Progenitor cell of endocrine pancreas (in vitro differentiated cells): ENCODE results near the gene ZFHX3. TPM values are rescaled to one million over a fixed set of nuclear protein-coding genes. Genes with fewer than 3 reads are reported as not detected.
A peak's percentile ranks its signal among the peaks of the same experiment; 100 is the strongest.

ENCODE experiments used
- DNase-seq: peaks from one replicate; pipeline ENCODE4 v3.0.0; 2021; ENCODE audit warnings: low spot score; ENCODE audit not compliant: unreplicated experiment
- H3K27ac Mint-ChIP-seq: 2 replicates; pipeline ENCODE4 v1.8.0; 2021; ENCODE audit warnings: mild to moderate bottlenecking, moderate library complexity, mixed read lengths
- H3K27me3 Mint-ChIP-seq: 2 replicates; pipeline ENCODE4 v1.8.0; 2021; ENCODE audit warnings: mixed read lengths
- H3K36me3 Mint-ChIP-seq: 2 replicates; pipeline ENCODE4 v1.8.0; 2022; ENCODE audit warnings: mixed read lengths; ENCODE audit not compliant: insufficient read depth
- H3K4me1 Mint-ChIP-seq: 2 replicates; pipeline ENCODE4 v1.8.0; 2021; ENCODE audit warnings: low read depth, mixed read lengths
- H3K4me3 Mint-ChIP-seq: 2 replicates; pipeline ENCODE4 v1.8.0; 2021; ENCODE audit warnings: low read depth, mild to moderate bottlenecking, moderate library complexity, mixed read lengths
- H3K9me3 Mint-ChIP-seq: 2 replicates; pipeline ENCODE4 v1.8.0; 2021; ENCODE audit warnings: low read depth, mixed read lengths
- total RNA-seq: library from RNA; stranded (reverse); gene quantifications from 2 replicates; pipeline ENCODE4 v1.2.1, GENCODE V29; 2021
- TF ChIP-seq, protein P1 (sequence below): fragments of 200-600 bp; sonication (generic); IDR thresholded peaks from one replicate; pipeline ENCODE4 v1.5.0; 2021; ENCODE audit warnings: antibody characterized with exemption, mild to moderate bottlenecking; ENCODE audit not compliant: unreplicated experiment

The ZFHX3 gene
- total RNA-seq, 1 donor from 2014 or later: 54.0 TPM

DNA sequence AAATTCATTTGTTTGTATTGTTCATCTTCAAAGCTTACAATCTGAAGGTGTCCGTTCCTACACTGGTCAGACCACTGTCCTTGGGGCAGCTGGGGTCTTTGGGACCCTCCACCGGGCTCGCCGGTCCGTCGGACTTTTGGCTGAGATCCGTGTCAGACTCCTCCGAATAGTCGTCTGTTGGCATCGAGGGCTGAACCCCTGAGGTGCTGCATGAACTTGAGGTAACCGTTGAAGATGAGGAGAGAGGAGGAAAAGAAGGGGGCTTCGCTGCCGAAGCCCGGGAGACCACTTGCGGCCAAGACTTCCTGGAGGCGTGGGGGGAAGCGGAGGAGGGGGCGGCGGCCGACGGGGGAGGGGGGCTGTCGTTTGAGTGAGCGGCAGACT, 260.8 kb downstream of the ZFHX3 start:
- H3K36me3 Mint-ChIP-seq: peaks cover 33% of the 10 kb centered on the region
- DNase-seq: no peak
- no peaks in the 10 kb centered on the region for H3K9me3 Mint-ChIP-seq
- H3K4me3 Mint-ChIP-seq: peak overlapping the region; percentile 72
- TF ChIP-seq, protein P1, sequence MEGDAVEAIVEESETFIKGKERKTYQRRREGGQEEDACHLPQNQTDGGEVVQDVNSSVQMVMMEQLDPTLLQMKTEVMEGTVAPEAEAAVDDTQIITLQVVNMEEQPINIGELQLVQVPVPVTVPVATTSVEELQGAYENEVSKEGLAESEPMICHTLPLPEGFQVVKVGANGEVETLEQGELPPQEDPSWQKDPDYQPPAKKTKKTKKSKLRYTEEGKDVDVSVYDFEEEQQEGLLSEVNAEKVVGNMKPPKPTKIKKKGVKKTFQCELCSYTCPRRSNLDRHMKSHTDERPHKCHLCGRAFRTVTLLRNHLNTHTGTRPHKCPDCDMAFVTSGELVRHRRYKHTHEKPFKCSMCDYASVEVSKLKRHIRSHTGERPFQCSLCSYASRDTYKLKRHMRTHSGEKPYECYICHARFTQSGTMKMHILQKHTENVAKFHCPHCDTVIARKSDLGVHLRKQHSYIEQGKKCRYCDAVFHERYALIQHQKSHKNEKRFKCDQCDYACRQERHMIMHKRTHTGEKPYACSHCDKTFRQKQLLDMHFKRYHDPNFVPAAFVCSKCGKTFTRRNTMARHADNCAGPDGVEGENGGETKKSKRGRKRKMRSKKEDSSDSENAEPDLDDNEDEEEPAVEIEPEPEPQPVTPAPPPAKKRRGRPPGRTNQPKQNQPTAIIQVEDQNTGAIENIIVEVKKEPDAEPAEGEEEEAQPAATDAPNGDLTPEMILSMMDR: no peak
- peaks cover 40% of the 10 kb centered on the region for H3K4me1 Mint-ChIP-seq
- H3K27me3 Mint-ChIP-seq: no peaks in the 10 kb centered on the region
- peak overlapping the region; percentile 54 for H3K27ac Mint-ChIP-seq

- Mint-ChIP-seq H3K36me3 (peaks cover 28% of the 10 kb centered on the region), H3K4me1 (peaks cover 35% of the 10 kb centered on the region)
These were observed 261.3 kb downstream of the ZFHX3 start for GRCh38 chr16:72786606-72787005.

DNA sequence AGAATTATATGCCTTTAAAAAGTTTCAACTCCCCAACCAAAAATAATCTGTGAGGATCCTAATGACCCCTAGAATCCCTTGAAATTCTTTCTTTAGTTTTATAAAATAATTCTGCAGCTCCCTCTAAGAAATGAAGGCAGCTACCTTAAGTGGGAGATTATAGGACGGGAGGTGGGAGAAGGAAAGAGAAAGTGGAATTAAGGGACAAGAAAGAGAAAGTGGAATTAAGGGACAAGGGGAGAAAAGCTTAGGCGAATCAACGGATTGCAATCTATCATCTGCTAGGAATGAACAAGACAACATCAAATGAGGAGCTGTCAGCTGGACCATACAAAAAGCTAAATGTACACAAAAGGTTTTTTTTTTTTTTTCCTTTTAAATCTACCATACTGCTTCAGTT, 262.0 kb downstream of the ZFHX3 start:
- Mint-ChIP-seq H3K4me1 (peaks cover 32% of the 10 kb centered on the region), H3K4me3 (no peak overlapping the region), H3K36me3 (peaks cover 21% of the 10 kb centered on the region), H3K9me3 (no peaks in the 10 kb centered on the region), H3K27me3 (no peaks in the 10 kb centered on the region), H3K27ac (no peak overlapping the region)
- TF ChIP-seq, protein P1: no peak
- no peak for DNase-seq

More at GRCh38 chr16:72786606-72787005, 261.3 kb downstream of the ZFHX3 start:
- no peaks in the 10 kb centered on the region for H3K27me3 Mint-ChIP-seq
- TF ChIP-seq, protein P1: no peak
- H3K4me3 Mint-ChIP-seq: no peak overlapping the region
- no peak overlapping the region for H3K27ac Mint-ChIP-seq
- no peak for DNase-seq
- H3K9me3 Mint-ChIP-seq: no peaks in the 10 kb centered on the region

GRCh38 chr16:72785171-72785570, 262.8 kb downstream of the ZFHX3 start:
- Mint-ChIP-seq H3K4me3 (no peak overlapping the region), H3K4me1 (peaks cover 32% of the 10 kb centered on the region), H3K27ac (no peak overlapping the region), H3K27me3 (no peaks in the 10 kb centered on the region), H3K9me3 (no peaks in the 10 kb centered on the region), H3K36me3 (peaks cover 20% of the 10 kb centered on the region)
- TF ChIP-seq, protein P1: no peak
- DNase-seq: no peak

DNA sequence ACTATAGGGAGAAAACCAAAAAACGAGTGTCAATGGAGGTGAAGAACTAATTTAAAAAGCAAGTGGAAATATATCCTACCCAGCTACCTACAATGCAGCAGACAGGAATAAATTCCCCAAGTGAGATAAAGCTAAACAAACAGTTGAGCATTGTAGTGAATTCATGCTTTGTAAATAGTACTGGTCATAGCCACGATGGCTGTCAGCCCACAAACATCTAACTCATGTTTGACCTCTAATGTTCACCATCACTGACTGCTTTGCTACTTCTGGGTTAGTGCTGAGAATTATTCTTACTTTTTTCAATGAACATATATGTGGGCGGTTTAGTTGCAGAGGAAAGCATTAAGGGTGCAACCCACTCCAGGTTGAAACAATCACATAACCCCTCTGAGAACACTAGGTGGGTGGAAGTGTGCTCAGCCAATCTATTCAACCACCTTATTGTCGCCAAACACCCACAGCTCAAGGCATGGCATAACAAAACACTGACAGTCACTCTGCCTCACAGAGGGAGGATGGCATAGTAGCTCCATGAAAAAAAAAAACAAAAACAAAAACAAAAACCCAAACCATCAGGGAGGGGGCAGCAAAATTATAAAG, 264.1 kb downstream of the ZFHX3 start:
- TF ChIP-seq, protein P1: no peak
- H3K27me3 Mint-ChIP-seq: no peaks in the 10 kb centered on the region
- no peak overlapping the region for H3K4me3 Mint-ChIP-seq
- H3K36me3 Mint-ChIP-seq: peaks cover 11% of the 10 kb centered on the region
- H3K4me1 Mint-ChIP-seq: peaks cover 30% of the 10 kb centered on the region
- peak overlapping the region; percentile 25 for H3K27ac Mint-ChIP-seq
- no peaks in the 10 kb centered on the region for H3K9me3 Mint-ChIP-seq
- no peak for DNase-seq
